HEK293 (cell line): ENCODE data around the gene NGF.

Experiments
- CTCF ChIA-PET: fragments of 350-600 bp; formaldehyde crosslinking; extraction: SDS; loops from one replicate; lab custom pipeline; 2021; ENCODE audit warnings: antibody characterized with exemption; lab: Yijun Ruan, JAX
- POLR2A ChIA-PET: fragments of 300-600 bp; formaldehyde crosslinking; extraction: SDS; loops from one replicate; lab custom pipeline; 2020; ENCODE audit warnings: antibody characterized with exemption, inconsistent platforms; lab: Yijun Ruan, JAX
- H3K27ac ChIP-seq: fragments of 200-500 bp; sonication (Bioruptor generic); 2 replicates; pipeline ENCODE4 v1.5.1; 2014; ENCODE audit warnings: low read depth, low read length, control low read depth, inconsistent platforms; ENCODE audit errors: extremely low read depth
- H3K36me3 ChIP-seq, 2 experiments: fragments of 200-500 bp in 1 of 2; sonication (Bioruptor generic) in 1 of 2; 1 replicate in 1 of 2; 2 replicates in 1 of 2; pipeline ENCODE4 v1.5.1; 2014 to 2017; ENCODE audit warnings: inconsistent platforms in 2 of 2, low read length in 2 of 2; ENCODE audit not compliant: control insufficient read depth in 2 of 2, insufficient read depth in 1 of 2
- H3K4me1 ChIP-seq: fragments of 200-500 bp; sonication (Bioruptor generic); 2 replicates; pipeline ENCODE4 v1.5.1; 2014; ENCODE audit warnings: mild to moderate bottlenecking, low read length, inconsistent platforms; ENCODE audit not compliant: control insufficient read depth, insufficient read depth
- H3K4me3 ChIP-seq: 2 replicates; pipeline ENCODE4 v1.5.1; 2011; ENCODE audit warnings: low read depth, mild to moderate bottlenecking, control low read depth, low read length, moderate library complexity
- H3K9me3 ChIP-seq: fragments of 200-500 bp; sonication (Bioruptor generic); 2 replicates; pipeline ENCODE4 v1.5.1; 2014; ENCODE audit warnings: low read depth, low read length, inconsistent platforms; ENCODE audit not compliant: control insufficient read depth, insufficient read depth
- ATF2 ChIP-seq: fragments of 450-650 bp; formaldehyde crosslinking; IDR thresholded peaks from 2 replicates; pipeline ENCODE4 v1.5.1; 2016; ENCODE audit warnings: missing biosample characterization, missing genetic modification characterization, low read depth
- HOXC10 ChIP-seq: sonication (generic); formaldehyde crosslinking; IDR thresholded peaks from 2 replicates; pipeline ENCODE4 v1.8.1; 2023; ENCODE audit warnings: mild to moderate bottlenecking, missing genetic modification reagents
- MZF1 ChIP-seq: fragments of 450-650 bp; formaldehyde crosslinking; IDR thresholded peaks from 2 replicates; pipeline ENCODE4 v1.5.1; 2017; ENCODE audit warnings: missing biosample characterization, missing genetic modification characterization, borderline replicate concordance
- PATZ1 ChIP-seq: fragments of 450-650 bp; formaldehyde crosslinking; IDR thresholded peaks from 2 replicates; pipeline ENCODE4 v1.5.1; 2016; ENCODE audit warnings: missing biosample characterization, missing genetic modification characterization
- SALL2 ChIP-seq: fragments of 450-650 bp; formaldehyde crosslinking; IDR thresholded peaks from 2 replicates; pipeline ENCODE4 v1.5.0; 2017; ENCODE audit warnings: missing biosample characterization, mild to moderate bottlenecking, missing genetic modification characterization, borderline replicate concordance
- ZBTB7A ChIP-seq: fragments of 450-650 bp; formaldehyde crosslinking; IDR thresholded peaks from 2 replicates; pipeline ENCODE4 v1.5.1; 2016; ENCODE audit warnings: low read depth, missing biosample characterization, missing genetic modification characterization
- ZBTB8A ChIP-seq: fragments of 450-650 bp; formaldehyde crosslinking; IDR thresholded peaks from 2 replicates; pipeline ENCODE4 v1.5.1; 2016; ENCODE audit warnings: missing biosample characterization, missing genetic modification characterization
- ZFP3 ChIP-seq: fragments of 450-650 bp; formaldehyde crosslinking; IDR thresholded peaks from 2 replicates; pipeline ENCODE4 v1.5.1; 2016; ENCODE audit warnings: low read depth, missing biosample characterization, missing genetic modification characterization
- ZNF148 ChIP-seq: fragments of 450-650 bp; formaldehyde crosslinking; IDR thresholded peaks from 2 replicates; pipeline ENCODE4 v1.5.0; 2017; ENCODE audit warnings: missing biosample characterization, missing genetic modification characterization, borderline replicate concordance
- ZNF155 ChIP-seq: fragments of 450-650 bp; formaldehyde crosslinking; IDR thresholded peaks from 2 replicates; pipeline ENCODE4 v1.5.1; 2016; ENCODE audit warnings: missing biosample characterization, missing genetic modification characterization
- ZNF175 ChIP-seq: fragments of 450-650 bp; formaldehyde crosslinking; IDR thresholded peaks from 2 replicates; pipeline ENCODE4 v1.5.1; 2016; ENCODE audit warnings: missing biosample characterization, missing genetic modification characterization
- ZNF324 ChIP-seq: fragments of 450-650 bp; formaldehyde crosslinking; IDR thresholded peaks from 2 replicates; pipeline ENCODE4 v1.5.1; 2016; ENCODE audit warnings: missing biosample characterization, missing genetic modification characterization
- ZNF335 ChIP-seq: fragments of 450-650 bp; formaldehyde crosslinking; conservative IDR thresholded peaks from 2 replicates; pipeline ENCODE4 v1.5.1; 2016; ENCODE audit warnings: missing biosample characterization, missing genetic modification characterization
- ZNF423 ChIP-seq: fragments of 450-650 bp; formaldehyde crosslinking; IDR thresholded peaks from 2 replicates; pipeline ENCODE4 v1.5.1; 2016; ENCODE audit warnings: missing biosample characterization, missing genetic modification characterization
- ZNF449 ChIP-seq: fragments of 450-650 bp; formaldehyde crosslinking; IDR thresholded peaks from 2 replicates; pipeline ENCODE4 v1.5.1; 2017; ENCODE audit warnings: missing biosample characterization, mild to moderate bottlenecking, missing genetic modification characterization, moderate library complexity
- ZNF549 ChIP-seq: fragments of 450-650 bp; IDR thresholded peaks from 2 replicates; pipeline ENCODE4 v1.5.1; 2018; ENCODE audit warnings: missing biosample characterization, missing genetic modification characterization, mild to moderate bottlenecking, inconsistent platforms, moderate library complexity
- ZNF610 ChIP-seq: fragments of 450-650 bp; formaldehyde crosslinking; IDR thresholded peaks from 2 replicates; pipeline ENCODE4 v1.5.1; 2016; ENCODE audit warnings: missing biosample characterization, missing genetic modification characterization, borderline replicate concordance
- ZNF623 ChIP-seq: fragments of 450-650 bp; formaldehyde crosslinking; IDR thresholded peaks from 2 replicates; pipeline ENCODE4 v1.5.1; 2016; ENCODE audit warnings: missing biosample characterization, missing genetic modification characterization
- ZNF629 ChIP-seq: fragments of 450-650 bp; formaldehyde crosslinking; IDR thresholded peaks from 2 replicates; pipeline ENCODE4 v1.5.1; 2017; ENCODE audit warnings: missing biosample characterization, missing genetic modification characterization
- ZNF704 ChIP-seq: fragments of 450-650 bp; formaldehyde crosslinking; IDR thresholded peaks from 2 replicates; pipeline ENCODE4 v1.5.1; 2016; ENCODE audit warnings: missing biosample characterization, missing genetic modification characterization
- ZNF76 ChIP-seq: fragments of 450-650 bp; formaldehyde crosslinking; IDR thresholded peaks from 2 replicates; pipeline ENCODE4; 2016; ENCODE audit warnings: low read depth, missing biosample characterization, missing genetic modification characterization, borderline replicate concordance
- ZSCAN23 ChIP-seq: fragments of 450-650 bp; formaldehyde crosslinking; IDR thresholded peaks from 2 replicates; pipeline ENCODE4 v1.5.1; 2016; ENCODE audit warnings: missing biosample characterization, missing genetic modification characterization
- ZXDB ChIP-seq: fragments of 450-650 bp; formaldehyde crosslinking; IDR thresholded peaks from 2 replicates; pipeline ENCODE4 v1.5.1; 2016; ENCODE audit warnings: missing biosample characterization, missing genetic modification characterization

The NGF gene

GRCh38 chr1:115251856-115252255, 86.2 kb downstream of the NGF start:
- CTCF ChIA-PET: interaction anchor here (0.6 kb wide), 1 partner anchor 1234 kb away, joined by 4 read pairs; no protein-coding TSS in a partner anchor
- Histone ChIP-seq H3K9me3 (no peaks in the 10 kb centered on the region), H3K27ac (no peak overlapping the region), H3K4me3 (no peak overlapping the region), H3K36me3 (no peaks in the 10 kb centered on the region), H3K4me1 (no peaks in the 10 kb centered on the region)
- POLR2A ChIA-PET: no interaction called here
- no peak for TF ChIP-seq ZNF549 (tag by site-specific recombination)
- no peak for TF ChIP-seq ZNF623
- TF ChIP-seq HOXC10 (CRISPR knock-in tag): no peak
- TF ChIP-seq MZF1 (tag by site-specific recombination): no peak
- TF ChIP-seq ZNF610 (tag by site-specific recombination): no peak

GRCh38 chr1:115251340-115251748, 86.7 kb downstream of the NGF start:
- Histone ChIP-seq H3K4me1 (no peaks in the 10 kb centered on the region), H3K4me3 (no peak overlapping the region), H3K9me3 (no peaks in the 10 kb centered on the region), H3K36me3 (no peaks in the 10 kb centered on the region), H3K27ac (no peak overlapping the region)
- no peak for TF ChIP-seq ZBTB7A (tag by site-specific recombination)
- TF ChIP-seq ZNF324 (tag by site-specific recombination): no peak
- no peak for TF ChIP-seq ZNF423
- TF ChIP-seq ZFP3: no peak
- no peak for TF ChIP-seq ZNF449 (tag by site-specific recombination)
- TF ChIP-seq PATZ1: no peak
- TF ChIP-seq ZNF76 (tag by site-specific recombination): no peak
- no peak for TF ChIP-seq ZNF175 (tag by site-specific recombination)
- TF ChIP-seq ZBTB8A: no peak
- no peak for TF ChIP-seq ZSCAN23 (tag by site-specific recombination)
- TF ChIP-seq SALL2 (tag by site-specific recombination): no peak
- no peak for TF ChIP-seq ZNF704
- TF ChIP-seq ZNF155 (tag by site-specific recombination): no peak
- no peak for TF ChIP-seq ZNF629
- no peak for TF ChIP-seq ZNF335 (tag by site-specific recombination)
- TF ChIP-seq ZXDB (tag by site-specific recombination): no peak
- no peak for TF ChIP-seq ATF2 (tag by site-specific recombination)
- TF ChIP-seq ZNF148 (tag by site-specific recombination): no peak
- CTCF ChIA-PET: interaction anchor here (0.6 kb wide), 1 partner anchor 1234 kb away, joined by 4 read pairs; no protein-coding TSS in a partner anchor
- POLR2A ChIA-PET: no interaction called here
